Ascending aorta (tissue), 2 donors: Measurements from ENCODE around the gene TMEM134. TPM values are rescaled to one million over a fixed set of nuclear protein-coding genes. Genes with fewer than 3 reads are reported as not detected.
A peak's percentile ranks its signal among the peaks of the same experiment; 100 is the strongest.

ENCODE experiments used
- DNase-seq, 2 donors: peaks; one replicate each; pipeline ENCODE4 v3.0.0-alpha.2; 2019; ENCODE audit warnings: low spot score in 2 of 2
- H3K27ac ChIP-seq, 2 donors: fragments of 200-600 bp; sonication (generic); one replicate each; pipeline ENCODE4 v1.5.1; 2016 to 2017; ENCODE audit warnings: mild to moderate bottlenecking in 1 of 2
- H3K27me3 ChIP-seq: fragments of 200-600 bp; sonication (generic); one replicate; pipeline ENCODE4 v1.5.1; 2017
- H3K36me3 ChIP-seq, 2 donors: fragments of 200-600 bp; sonication (generic); one replicate each; pipeline ENCODE4 v1.5.1; 2016
- H3K4me1 ChIP-seq, 2 donors: fragments of 200-600 bp; sonication (generic); one replicate each; pipeline ENCODE4 v1.5.1; 2016 to 2017; ENCODE audit warnings: mild to moderate bottlenecking in 1 of 2
- H3K4me3 ChIP-seq, 2 donors: fragments of 200-600 bp; sonication (generic); one replicate each; pipeline ENCODE4 v1.5.1; 2016 to 2017; ENCODE audit warnings: mild to moderate bottlenecking in 1 of 2
- H3K9me3 ChIP-seq, 2 donors: fragments of 200-600 bp; sonication (generic); one replicate each; pipeline ENCODE4 v1.5.1; 2016
- intact Hi-C: fragments of 100-400 bp; cut with DNase I; formaldehyde crosslinking; loops from one replicate; pipeline ENCODE4 v1.15.1; 2023
- total RNA-seq: library from RNA; depleted of rRNA; stranded (reverse); fragments of >200 nt; gene quantifications from one replicate; pipeline ENCODE4 v1.1.0, GENCODE V29; 2016
- TF ChIP-seq, protein P1 (sequence below), 3 experiments: fragments of 200-600 bp in 2 of 3; fragments of 450-650 bp in 1 of 3; sonication (generic) in 2 of 3; IDR thresholded peaks; one replicate each; pipeline ENCODE4 v1.5.1; 2016 to 2019; ENCODE audit warnings: antibody characterized with exemption in 3 of 3, mild to moderate bottlenecking in 1 of 3, moderate library complexity in 1 of 3

Gene TMEM134
- total RNA-seq, 1 donor from 2014 or later, result 189 TPM

DNA sequence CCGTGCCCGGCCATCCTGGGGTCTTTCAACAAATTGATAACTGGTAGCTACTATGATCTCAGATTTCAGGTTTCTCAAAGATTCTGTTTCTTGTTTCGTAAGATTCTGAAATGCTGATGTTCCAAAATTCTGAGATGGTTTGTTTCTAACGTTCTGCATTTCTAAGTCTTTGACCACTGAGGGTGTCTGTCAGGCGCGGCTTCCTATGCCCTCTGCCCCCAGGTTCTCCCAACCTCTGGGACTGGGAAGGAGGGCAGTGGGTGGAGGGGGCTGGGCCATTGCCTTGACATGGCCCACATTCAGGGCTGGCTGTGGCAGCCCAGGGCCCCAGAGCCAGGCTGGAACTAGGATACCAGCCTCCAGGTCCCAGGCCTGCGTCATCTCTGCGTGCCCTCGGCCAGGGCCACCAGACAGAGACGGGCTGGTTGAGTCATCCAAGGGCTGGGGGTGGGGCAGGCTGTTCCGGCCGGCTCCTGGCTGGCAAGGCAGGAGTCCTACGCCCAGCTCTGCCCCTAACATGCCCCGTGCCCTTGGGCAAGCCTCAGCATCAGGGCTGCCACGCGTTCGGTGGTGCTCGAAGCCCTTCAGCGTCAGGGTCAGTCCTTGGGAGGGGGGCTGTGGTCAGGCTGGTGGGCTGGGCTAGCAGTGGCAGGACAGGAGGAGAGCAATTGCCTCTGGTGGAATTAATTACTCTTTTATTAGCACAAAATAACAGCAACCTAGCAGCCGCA lies 5.2 kb downstream of the TMEM134 start:
- H3K27me3 ChIP-seq, result no peaks in the 10 kb centered on the region
- no peaks in the 10 kb centered on the region for H3K36me3 ChIP-seq
- H3K9me3 ChIP-seq, result no peaks in the 10 kb centered on the region
- TF ChIP-seq, protein P1, sequence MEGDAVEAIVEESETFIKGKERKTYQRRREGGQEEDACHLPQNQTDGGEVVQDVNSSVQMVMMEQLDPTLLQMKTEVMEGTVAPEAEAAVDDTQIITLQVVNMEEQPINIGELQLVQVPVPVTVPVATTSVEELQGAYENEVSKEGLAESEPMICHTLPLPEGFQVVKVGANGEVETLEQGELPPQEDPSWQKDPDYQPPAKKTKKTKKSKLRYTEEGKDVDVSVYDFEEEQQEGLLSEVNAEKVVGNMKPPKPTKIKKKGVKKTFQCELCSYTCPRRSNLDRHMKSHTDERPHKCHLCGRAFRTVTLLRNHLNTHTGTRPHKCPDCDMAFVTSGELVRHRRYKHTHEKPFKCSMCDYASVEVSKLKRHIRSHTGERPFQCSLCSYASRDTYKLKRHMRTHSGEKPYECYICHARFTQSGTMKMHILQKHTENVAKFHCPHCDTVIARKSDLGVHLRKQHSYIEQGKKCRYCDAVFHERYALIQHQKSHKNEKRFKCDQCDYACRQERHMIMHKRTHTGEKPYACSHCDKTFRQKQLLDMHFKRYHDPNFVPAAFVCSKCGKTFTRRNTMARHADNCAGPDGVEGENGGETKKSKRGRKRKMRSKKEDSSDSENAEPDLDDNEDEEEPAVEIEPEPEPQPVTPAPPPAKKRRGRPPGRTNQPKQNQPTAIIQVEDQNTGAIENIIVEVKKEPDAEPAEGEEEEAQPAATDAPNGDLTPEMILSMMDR (IDR thresholded peaks at IDR 0.05), result no peak
- H3K27ac ChIP-seq, result peak overlapping the region; percentile 90 to 94
- H3K4me3 ChIP-seq, result peak overlapping the region; percentile 60 to 70
- DNase-seq, result peak; percentile 51 to 84
- peaks cover 5 to 25% of the 10 kb centered on the region in 2 donors for H3K4me1 ChIP-seq
- intact Hi-C loops, result no loop called here

- no peak overlapping the region for H3K4me3 ChIP-seq
- H3K27ac ChIP-seq, result peak overlapping the region; percentile 90 to 94
- H3K36me3 ChIP-seq, result no peaks in the 10 kb centered on the region
- H3K27me3 ChIP-seq, result no peaks in the 10 kb centered on the region
- intact Hi-C loops, result no loop called here
- H3K9me3 ChIP-seq, result no peaks in the 10 kb centered on the region
- DNase-seq, result no peak
- TF ChIP-seq, protein P1 (IDR thresholded peaks at IDR 0.05), result no peak
- peaks cover 5 to 22% of the 10 kb centered on the region in 2 donors for H3K4me1 ChIP-seq
Observed at GRCh38 chr11:67463186-67463585, 5.9 kb downstream of the TMEM134 start.

DNA sequence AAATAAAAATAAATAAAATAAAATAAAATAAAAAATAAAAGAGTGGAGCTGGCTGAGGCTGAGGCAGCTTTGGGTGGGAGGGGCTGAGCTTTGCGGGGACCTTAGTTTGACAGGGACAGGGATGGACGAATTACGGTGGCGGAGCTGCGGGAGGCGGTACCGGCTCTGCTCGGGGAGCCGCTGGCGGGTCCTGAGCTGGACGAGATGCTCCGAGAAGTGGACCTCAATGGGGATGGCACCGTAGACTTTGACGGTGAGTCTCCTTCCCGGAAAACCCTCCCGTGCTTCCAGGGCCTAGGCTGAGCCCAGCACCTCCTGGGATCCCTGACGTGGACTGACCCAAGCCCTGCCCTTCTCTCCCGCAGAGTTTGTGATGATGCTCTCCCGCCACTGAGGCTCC lies 10.8 kb downstream of the TMEM134 start:
- TF ChIP-seq, protein P1 (IDR thresholded peaks at IDR 0.05), result no peak
- Histone ChIP-seq H3K36me3 (no peaks in the 10 kb centered on the region), H3K4me3 (no peak overlapping the region), H3K27me3 (no peaks in the 10 kb centered on the region), H3K4me1 (no peaks in the 10 kb centered on the region), H3K27ac (no peak overlapping the region), H3K9me3 (no peaks in the 10 kb centered on the region)
- DNase-seq, result no peak
- intact Hi-C loops, result no loop called here

DNA sequence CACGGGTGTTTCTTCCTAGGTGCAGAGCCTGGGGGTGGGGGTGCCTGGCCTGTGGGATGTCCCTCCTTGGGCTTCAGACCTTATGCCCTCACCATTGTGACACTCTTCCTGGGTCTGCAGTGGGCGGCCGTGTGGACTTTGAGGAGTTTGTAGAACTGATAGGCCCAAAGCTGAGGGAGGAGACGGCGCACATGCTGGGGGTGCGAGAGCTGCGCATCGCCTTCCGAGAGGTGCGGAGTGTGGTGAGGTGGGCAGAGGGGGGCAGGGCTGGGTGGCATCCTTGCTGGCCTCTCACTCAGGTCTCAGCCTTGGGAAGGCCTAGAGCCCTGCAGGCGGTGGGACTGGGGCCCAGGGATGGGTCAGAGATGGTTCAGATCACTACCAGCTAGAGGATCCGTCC lies 11.6 kb downstream of the TMEM134 start:
- no peaks in the 10 kb centered on the region for H3K9me3 ChIP-seq
- TF ChIP-seq, protein P1 (IDR thresholded peaks at IDR 0.05), result no peak
- H3K36me3 ChIP-seq, result no peaks in the 10 kb centered on the region
- DNase-seq, result no peak
- intact Hi-C loops, result no loop called here
- H3K4me1 ChIP-seq, result no peaks in the 10 kb centered on the region
- no peaks in the 10 kb centered on the region for H3K27me3 ChIP-seq
- no peak overlapping the region for H3K27ac ChIP-seq
- H3K4me3 ChIP-seq, result no peak overlapping the region

DNA sequence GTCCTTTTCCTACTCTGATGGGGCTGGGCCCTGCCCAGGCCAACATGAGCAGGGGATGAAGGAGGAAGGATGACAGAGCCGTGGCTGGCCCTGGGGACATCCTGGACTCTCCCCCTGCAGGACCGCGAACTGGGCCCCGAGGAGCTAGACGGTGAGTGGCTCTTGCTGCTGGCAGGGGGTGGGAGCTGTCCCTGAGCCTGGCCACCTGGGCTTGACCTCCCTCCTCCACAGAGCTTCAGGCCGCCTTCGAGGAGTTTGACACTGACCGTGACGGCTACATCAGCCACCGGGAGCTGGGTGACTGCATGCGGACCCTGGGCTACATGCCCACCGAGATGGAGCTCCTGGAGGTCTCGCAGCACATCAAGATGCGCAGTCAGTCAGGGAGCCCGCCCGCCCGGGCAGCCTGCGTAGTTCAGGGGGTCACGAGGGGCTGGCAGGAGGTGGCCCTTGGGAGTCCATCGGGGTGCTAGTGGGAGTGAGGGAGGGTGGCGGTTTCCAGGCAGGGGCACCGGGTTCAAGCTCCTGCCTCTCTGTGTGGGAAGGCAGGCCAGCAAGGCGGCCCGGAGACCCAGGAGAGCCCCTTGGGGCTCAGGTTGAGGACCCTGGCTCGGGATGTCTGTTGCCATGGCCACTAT lies 12.9 kb downstream of the TMEM134 start:
- H3K36me3 ChIP-seq, result no peaks in the 10 kb centered on the region
- DNase-seq, result no peak
- no peaks in the 10 kb centered on the region for H3K4me1 ChIP-seq
- H3K4me3 ChIP-seq, result no peak overlapping the region
- no peaks in the 10 kb centered on the region for H3K27me3 ChIP-seq
- intact Hi-C loops, result no loop called here
- H3K27ac ChIP-seq, result no peak overlapping the region
- TF ChIP-seq, protein P1 (IDR thresholded peaks at IDR 0.05), result no peak
- H3K9me3 ChIP-seq, result no peaks in the 10 kb centered on the region
